ENCODE results near the gene QSOX2.

The QSOX2 gene

GRCh38 chr9:136209786-136210185 is 35.8 kb downstream of the QSOX2 start:
- DNase-seq (ENCODE audit: extremely low read depth, low read depth): no peak

GRCh38 chr9:136209232-136209631 is 36.4 kb downstream of the QSOX2 start:
- no peak for TF ChIP-seq CTCF (IDR thresholded peaks at IDR 0.05; ENCODE audit: low read depth, low read length)
- no peak for DNase-seq (ENCODE audit: extremely low read depth, low read depth)

More at GRCh38 chr9:136209786-136210185, 35.8 kb downstream of the QSOX2 start:
- TF ChIP-seq CTCF (IDR thresholded peaks at IDR 0.05; ENCODE audit: low read depth, low read length): no peak

GRCh38 chr9:136208675-136209074 is 36.9 kb downstream of the QSOX2 start:
- no peak for DNase-seq (ENCODE audit: extremely low read depth, low read depth)
- no peak for TF ChIP-seq CTCF (IDR thresholded peaks at IDR 0.05; ENCODE audit: low read depth, low read length)

GRCh38 chr9:136207616-136208015 is 38.0 kb downstream of the QSOX2 start:
- TF ChIP-seq CTCF (IDR thresholded peaks at IDR 0.05; ENCODE audit: low read depth, low read length): no peak
- DNase-seq (ENCODE audit: extremely low read depth, low read depth): no peak

GRCh38 chr9:136206602-136207275 is 38.9 kb downstream of the QSOX2 start:
- DNase-seq (ENCODE audit: extremely low read depth, low read depth): no peak

GRCh38 chr9:136205707-136205992 is 40.0 kb downstream of the QSOX2 start:
- no peak for TF ChIP-seq CTCF (IDR thresholded peaks at IDR 0.05; ENCODE audit: low read depth, low read length)
- no peak for DNase-seq (ENCODE audit: extremely low read depth, low read depth)

More at GRCh38 chr9:136206602-136207275, 38.9 kb downstream of the QSOX2 start:
- no peak for TF ChIP-seq CTCF (IDR thresholded peaks at IDR 0.05; ENCODE audit: low read depth, low read length)

GRCh38 chr9:136204838-136205706 is 40.5 kb downstream of the QSOX2 start, which contains the start of gene LHX3:
Gene LHX3, minus strand, starts transcription at chr9:136205128. Its CDS starts 116 bp downstream, at chr9:136205012.
- no peak for TF ChIP-seq CTCF (IDR thresholded peaks at IDR 0.05; ENCODE audit: low read depth, low read length)

More at GRCh38 chr9:136204838-136205706, 40.5 kb downstream of the QSOX2 start, which contains the start of gene LHX3:
- no peak for DNase-seq (ENCODE audit: extremely low read depth, low read depth)

Data from AG09319 (cell line).